H9 (cell line): Measurements from ENCODE around the gene GRIK3. TPM values are rescaled to one million over a fixed set of nuclear protein-coding genes. Genes with fewer than 3 reads are reported as not detected.

Experiments used
- DNase-seq: peaks from one replicate; pipeline ENCODE4 v3.0.0-alpha.2; 2017
- H2AFZ ChIP-seq: one replicate; pipeline ENCODE4 v1.6.1; 2013; ENCODE audit warnings: mild to moderate bottlenecking, low read length, control low read depth, moderate library complexity
- H2AK5ac ChIP-seq: 2 replicates; pipeline ENCODE4 v1.6.1; 2013; ENCODE audit warnings: low read length, control low read depth, mixed read lengths; ENCODE audit not compliant: insufficient read length
- H2BK120ac ChIP-seq: one replicate; pipeline ENCODE4 v1.6.1; 2013; ENCODE audit warnings: low read depth, mild to moderate bottlenecking, low read length, control low read depth, inconsistent platforms; ENCODE audit not compliant: poor library complexity, severe bottlenecking
- H2BK12ac ChIP-seq: 2 replicates; pipeline ENCODE4 v1.6.1; 2013; ENCODE audit warnings: low read length, control low read depth, mixed read lengths, low read depth; ENCODE audit not compliant: insufficient read length
- H2BK15ac ChIP-seq: 2 replicates; pipeline ENCODE4 v1.6.1; 2013; ENCODE audit warnings: low read depth, low read length, control low read depth
- H2BK20ac ChIP-seq: one replicate; pipeline ENCODE4 v1.6.1; 2013; ENCODE audit warnings: low read depth, mild to moderate bottlenecking, low read length, control low read depth, inconsistent platforms; ENCODE audit not compliant: poor library complexity, severe bottlenecking
- H2BK5ac ChIP-seq: 2 replicates; pipeline ENCODE4 v1.6.1; 2013; ENCODE audit warnings: low read length, control low read depth, mixed read lengths; ENCODE audit not compliant: insufficient read length
- H3K14ac ChIP-seq: 2 replicates; pipeline ENCODE4 v1.6.1; 2013; ENCODE audit warnings: low read length, control low read depth; ENCODE audit not compliant: insufficient read depth
- H3K18ac ChIP-seq: 2 replicates; pipeline ENCODE4 v1.6.1; 2013; ENCODE audit warnings: low read depth, mild to moderate bottlenecking, mixed read lengths, low read length, control low read depth; ENCODE audit not compliant: insufficient read length
- H3K23ac ChIP-seq: 2 replicates; pipeline ENCODE4 v1.6.1; 2013; ENCODE audit warnings: low read length, control low read depth, mixed read lengths, low read depth; ENCODE audit not compliant: insufficient read length
- H3K23me2 ChIP-seq: 2 replicates; pipeline ENCODE4 v1.6.1; 2013; ENCODE audit warnings: low read depth, mild to moderate bottlenecking, mixed read lengths, low read length, control low read depth; ENCODE audit not compliant: insufficient read length, poor library complexity, severe bottlenecking
- H3K27ac ChIP-seq: 2 replicates; pipeline ENCODE4 v1.5.1; 2013; ENCODE audit warnings: low read length, control low read depth, mixed read lengths, low read depth; ENCODE audit not compliant: insufficient read length
- H3K27me3 ChIP-seq: 2 replicates; pipeline ENCODE4 v1.6.1; 2013; ENCODE audit warnings: low read length, control low read depth, inconsistent platforms; ENCODE audit not compliant: insufficient read depth
- H3K4ac ChIP-seq: 2 replicates; pipeline ENCODE4 v1.6.1; 2013; ENCODE audit warnings: low read depth, mild to moderate bottlenecking, control low read depth, inconsistent platforms, low read length, moderate library complexity
- H3K4me1 ChIP-seq: 2 replicates; pipeline ENCODE4 v1.6.1; 2013; ENCODE audit warnings: low read length, control low read depth, inconsistent platforms; ENCODE audit not compliant: insufficient read depth
- H3K4me2 ChIP-seq: 2 replicates; pipeline ENCODE4 v1.6.1; 2013; ENCODE audit warnings: low read length, control low read depth, mixed read lengths; ENCODE audit not compliant: insufficient read length, insufficient read depth
- H3K56ac ChIP-seq: 2 replicates; pipeline ENCODE4 v1.6.1; 2013; ENCODE audit warnings: low read depth, mild to moderate bottlenecking, mixed read lengths, low read length, control low read depth; ENCODE audit not compliant: insufficient read length
- H3K79me1 ChIP-seq: 2 replicates; pipeline ENCODE4 v1.6.1; 2013; ENCODE audit warnings: low read depth, mild to moderate bottlenecking, moderate library complexity, low read length, control low read depth, inconsistent platforms; ENCODE audit not compliant: insufficient read depth, poor library complexity, severe bottlenecking
- H3K79me2 ChIP-seq: 2 replicates; pipeline ENCODE4 v1.6.1; 2013; ENCODE audit warnings: low read length, control low read depth, inconsistent platforms; ENCODE audit not compliant: insufficient read depth
- H3K9ac ChIP-seq: 2 replicates; pipeline ENCODE4 v1.6.1; 2013; ENCODE audit warnings: low read length, control low read depth, mixed read lengths; ENCODE audit not compliant: insufficient read length; ENCODE audit errors: extremely low read depth
- H3K9me3 ChIP-seq: one replicate; pipeline ENCODE4 v1.6.1; 2013; ENCODE audit warnings: low read depth, low read length, inconsistent platforms; ENCODE audit not compliant: control insufficient read depth
- H3T11ph ChIP-seq: one replicate; pipeline ENCODE4 v1.6.1; 2013; ENCODE audit warnings: mild to moderate bottlenecking, low read length, control low read depth, inconsistent platforms
- H4K20me1 ChIP-seq: one replicate; pipeline ENCODE4 v1.6.1; 2013; ENCODE audit not compliant: control insufficient read depth, insufficient read length, insufficient read depth
- H4K5ac ChIP-seq: 2 replicates; pipeline ENCODE4 v1.6.1; 2013; ENCODE audit warnings: low read depth, mild to moderate bottlenecking, mixed read lengths, low read length, control low read depth; ENCODE audit not compliant: insufficient read length
- H4K8ac ChIP-seq: replicated peaks from 2 replicates; pipeline ENCODE4 v1.6.1; 2013; ENCODE audit warnings: low read length, control low read depth, mixed read lengths, low read depth; ENCODE audit not compliant: insufficient read length
- H4K91ac ChIP-seq: 2 replicates; pipeline ENCODE4 v1.6.1; 2013; ENCODE audit warnings: low read depth, mild to moderate bottlenecking, moderate library complexity, mixed read lengths, low read length, control low read depth; ENCODE audit not compliant: insufficient read length
- H3K27ac Mint-ChIP-seq, 3 experiments: 2 replicates in 2 of 3; 3 replicates in 1 of 3; pipeline ENCODE4 v1.8.0; 2020 to 2021; ENCODE audit warnings: mixed read lengths in 3 of 3, mild to moderate bottlenecking in 1 of 3, moderate library complexity in 1 of 3
- H3K27me3 Mint-ChIP-seq: 2 replicates; pipeline ENCODE4 v1.8.0; 2021; ENCODE audit warnings: low read depth, mild to moderate bottlenecking, moderate library complexity, mixed read lengths
- H3K36me3 Mint-ChIP-seq, 3 experiments: 2 replicates in 2 of 3; 3 replicates in 1 of 3; pipeline ENCODE4 v1.8.0; 2020 to 2021; ENCODE audit warnings: low read depth in 3 of 3, mixed read lengths in 3 of 3; ENCODE audit not compliant: insufficient read depth in 1 of 3
- H3K4me1 Mint-ChIP-seq, 2 experiments: 2 replicates each; pipeline ENCODE4 v1.8.0; 2020; ENCODE audit warnings: mixed read lengths in 2 of 2
- H3K4me3 Mint-ChIP-seq, 2 experiments: 2 replicates in 1 of 2; 3 replicates in 1 of 2; pipeline ENCODE4 v1.8.0; 2020 to 2021; ENCODE audit warnings: mild to moderate bottlenecking in 2 of 2, mixed read lengths in 2 of 2, moderate library complexity in 1 of 2
- H3K9me3 Mint-ChIP-seq, 2 experiments: 2 replicates in 1 of 2; 3 replicates in 1 of 2; pipeline ENCODE4 v1.8.0; 2020; ENCODE audit warnings: mild to moderate bottlenecking in 2 of 2, mixed read lengths in 2 of 2, moderate library complexity in 1 of 2
- WGBS: extraction: QIAGEN DNeasy Blood & Tissue Kit; methylation state at CpG from one replicate; pipeline ENCODE4 v1.1.7; 2013; ENCODE audit warnings: missing lambda C conversion rate, low lambda C conversion rate, mixed read lengths; ENCODE audit not compliant: insufficient read length; ENCODE audit errors: extremely low coverage; 5-methylcytosine and 5-hydroxymethylcytosine counted together
- total RNA-seq: library from RNA; stranded (reverse); gene quantifications from 2 replicates; pipeline ENCODE4 v1.2.1, GENCODE V29; 2021
- TF ChIP-seq, protein P1 (sequence below): fragments of 200-600 bp; sonication (generic); conservative IDR thresholded peaks from 3 replicates; pipeline ENCODE4 v1.8.0; 2021; ENCODE audit warnings: antibody characterized with exemption, mild to moderate bottlenecking

GRIK3 gene
- total RNA-seq, 1 experiment from 2014 or later: 1.7 TPM

DNA sequence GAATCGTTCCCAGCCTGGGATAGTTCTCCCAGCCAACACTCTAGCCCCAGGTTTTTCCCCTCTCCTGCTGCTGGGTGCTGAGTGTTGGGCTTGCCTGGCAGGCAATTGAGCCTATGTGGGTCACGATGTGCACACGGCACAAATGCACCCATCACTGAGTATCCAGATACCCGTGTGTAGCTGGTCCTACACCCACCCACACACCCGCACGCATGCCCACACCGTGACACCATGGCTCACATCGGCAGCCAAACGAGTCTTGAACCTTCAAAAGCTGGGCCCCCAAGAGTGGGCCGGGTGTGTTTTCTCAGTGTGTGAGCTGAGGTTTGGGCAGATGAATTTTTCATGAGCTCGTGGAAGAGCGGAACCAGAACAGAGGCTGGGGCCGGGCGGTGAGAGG lies 188.5 kb downstream of the GRIK3 start:
- Histone ChIP-seq H3K9ac (no peak overlapping the region), H3T11ph (no peak overlapping the region), H4K91ac (no peak overlapping the region), H2BK15ac (no peak overlapping the region), H3K79me2 (no peaks in the 10 kb centered on the region), H3K23ac (no peak overlapping the region), H2BK12ac (no peak overlapping the region), H2AK5ac (no peak overlapping the region), H3K18ac (no peak overlapping the region), H4K8ac (no peak overlapping the region), H3K23me2 (no peaks in the 10 kb centered on the region), H3K27ac (no peak overlapping the region), H3K56ac (no peak overlapping the region), H2BK5ac (no peak overlapping the region), H3K4me2 (no peak overlapping the region), H3K9me3 (no peaks in the 10 kb centered on the region), H2AFZ (no peak overlapping the region), H3K14ac (no peak overlapping the region), H3K4ac (no peak overlapping the region), H3K27me3 (no peaks in the 10 kb centered on the region), H4K20me1 (no peaks in the 10 kb centered on the region), H3K4me1 (peaks cover 8% of the 10 kb centered on the region; the same call in 1 of the 2 replicates), H2BK120ac (no peak overlapping the region), H4K5ac (no peak overlapping the region), H3K79me1 (no peaks in the 10 kb centered on the region), H2BK20ac (no peak overlapping the region)
- Mint-ChIP-seq H3K36me3 (no peaks in the 10 kb centered on the region), H3K27ac (no peak overlapping the region; a peak in 1 of 7 replicates), H3K27me3 (peaks cover 7% of the 10 kb centered on the region), H3K4me3 (peak overlapping the region in 1 of 2 experiments; percentile 40; a peak in 1 of 5 replicates), H3K4me1 (peaks cover 77 to 83% of the 10 kb centered on the region in 2 experiments), H3K9me3 (no peaks in the 10 kb centered on the region; a peak in 1 of 5 replicates)
- TF ChIP-seq, protein P1, sequence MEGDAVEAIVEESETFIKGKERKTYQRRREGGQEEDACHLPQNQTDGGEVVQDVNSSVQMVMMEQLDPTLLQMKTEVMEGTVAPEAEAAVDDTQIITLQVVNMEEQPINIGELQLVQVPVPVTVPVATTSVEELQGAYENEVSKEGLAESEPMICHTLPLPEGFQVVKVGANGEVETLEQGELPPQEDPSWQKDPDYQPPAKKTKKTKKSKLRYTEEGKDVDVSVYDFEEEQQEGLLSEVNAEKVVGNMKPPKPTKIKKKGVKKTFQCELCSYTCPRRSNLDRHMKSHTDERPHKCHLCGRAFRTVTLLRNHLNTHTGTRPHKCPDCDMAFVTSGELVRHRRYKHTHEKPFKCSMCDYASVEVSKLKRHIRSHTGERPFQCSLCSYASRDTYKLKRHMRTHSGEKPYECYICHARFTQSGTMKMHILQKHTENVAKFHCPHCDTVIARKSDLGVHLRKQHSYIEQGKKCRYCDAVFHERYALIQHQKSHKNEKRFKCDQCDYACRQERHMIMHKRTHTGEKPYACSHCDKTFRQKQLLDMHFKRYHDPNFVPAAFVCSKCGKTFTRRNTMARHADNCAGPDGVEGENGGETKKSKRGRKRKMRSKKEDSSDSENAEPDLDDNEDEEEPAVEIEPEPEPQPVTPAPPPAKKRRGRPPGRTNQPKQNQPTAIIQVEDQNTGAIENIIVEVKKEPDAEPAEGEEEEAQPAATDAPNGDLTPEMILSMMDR: no peak
- DNase-seq: no peak
- WGBS: no CpG with 5 or more reads among the region's 14 CpGs
